A549 (cell line): Measurements from ENCODE around the gene STMN3. TPM values are rescaled to one million over a fixed set of nuclear protein-coding genes. Genes with fewer than 3 reads are reported as not detected.
A peak's percentile ranks its signal among the peaks of the same experiment; 100 is the strongest.

Source experiments
- ATAC-seq, 2 experiments: fragments of 200-7000 bp in 1 of 2; fragments of >200 bp in 1 of 2; cut with Nextera tagmentation in 1 of 2; cut with Tn5 transposase in 1 of 2; 3 replicates each; pipeline versions ENCODE4 v1.8.0 to v1.9.1; 2018 to 2020; ENCODE audit warnings: mild to moderate bottlenecking in 1 of 2, moderate library complexity in 1 of 2
- CTCF ChIA-PET: fragments of 300-600 bp; sonication (Branson Sonifier 250); formaldehyde crosslinking; extraction: SDS; loops from one replicate; lab custom pipeline; 2021; ENCODE audit warnings: antibody characterized with exemption, inconsistent platforms; lab: Yijun Ruan, JAX
- POLR2A ChIA-PET: fragments of 350-600 bp; formaldehyde crosslinking; extraction: SDS; loops from one replicate; lab custom pipeline; 2021; ENCODE audit warnings: antibody characterized with exemption, inconsistent platforms; lab: Yijun Ruan, JAX
- DNase-seq, 2 experiments: peaks; one replicate each; pipeline versions ENCODE4 v3.0.0 to v3.0.0-alpha.2; 2011 to 2016; ENCODE audit warnings: low read depth in 1 of 2, low spot score in 1 of 2
- FAIRE-seq: peaks from 2 replicates; lab custom pipeline; 2011; peaks lifted over from hg19 to GRCh38; lab: Jason Lieb, UNC
- H3K27ac ChIP-seq, 2 experiments: fragments of >200 bp; sonication (Bioruptor Twin); formaldehyde crosslinking; 3 replicates each; pipeline ENCODE4 v1.5.1; 2016 to 2017
- H3K4me1 ChIP-seq: fragments of >200 bp; sonication (Bioruptor Twin); formaldehyde crosslinking; 3 replicates; pipeline ENCODE4 v1.6.1; 2016
- H3K4me2 ChIP-seq: fragments of >200 bp; sonication (Bioruptor Twin); formaldehyde crosslinking; 3 replicates; pipeline ENCODE4 v1.6.1; 2016
- H3K4me3 ChIP-seq: fragments of >200 bp; sonication (Bioruptor Twin); formaldehyde crosslinking; 3 replicates; pipeline ENCODE4 v1.5.1; 2016
- H3K9me3 ChIP-seq: fragments of >200 bp; sonication (Bioruptor Twin); formaldehyde crosslinking; 3 replicates; pipeline ENCODE4 v1.6.1; 2016
- BHLHE40 ChIP-seq: IDR thresholded peaks from 2 replicates; pipeline ENCODE4 v1.6.1; 2012; ENCODE audit warnings: low read depth, low read length, inconsistent platforms
- EHF ChIP-seq: fragments of 250-450 bp; sonication (Bioruptor Pico); IDR thresholded peaks from 2 replicates; pipeline ENCODE4 v1.5.0; 2020; ENCODE audit warnings: mild to moderate bottlenecking
- FOSB ChIP-seq: fragments of 250-450 bp; sonication (Bioruptor Pico); IDR thresholded peaks from 2 replicates; pipeline ENCODE4 v1.5.0; 2020; ENCODE audit warnings: mild to moderate bottlenecking, moderate library complexity
- HOXB5 ChIP-seq: fragments of 250-450 bp; sonication (Bioruptor Pico); IDR thresholded peaks from 2 replicates; pipeline ENCODE4 v1.5.0; 2020; ENCODE audit warnings: mild to moderate bottlenecking, moderate library complexity
- JUN ChIP-seq, 2 experiments: fragments of >200 bp; sonication (Bioruptor Twin); formaldehyde crosslinking; IDR thresholded peaks; 2 replicates in 1 of 2; 3 replicates in 1 of 2; pipeline ENCODE4 v1.6.1; 2016 to 2017
- JUNB ChIP-seq: fragments of >200 bp; sonication (Bioruptor Twin); formaldehyde crosslinking; IDR thresholded peaks from 2 replicates; pipeline ENCODE4 v1.6.1; 2016
- MAZ ChIP-seq: fragments of 150-350 bp; IDR thresholded peaks from 2 replicates; pipeline ENCODE4 v1.6.1; 2014; ENCODE audit warnings: antibody characterized with exemption, low read depth, low read length, borderline replicate concordance
- NFE2L2 ChIP-seq: fragments of 150-350 bp; conservative IDR thresholded peaks from 2 replicates; pipeline ENCODE4 v1.6.1; 2014; ENCODE audit warnings: low read length
- RAD21 ChIP-seq, 2 experiments: fragments of >200 bp in 1 of 2; sonication (Bioruptor Twin) in 1 of 2; formaldehyde crosslinking in 1 of 2; IDR thresholded peaks in 1 of 2; conservative IDR thresholded peaks in 1 of 2; 2 replicates in 1 of 2; 3 replicates in 1 of 2; pipeline ENCODE4 v1.6.1; 2012 to 2018; ENCODE audit warnings: inconsistent platforms in 1 of 2
- RFX5 ChIP-seq: fragments of 450-650 bp; IDR thresholded peaks from 2 replicates; pipeline ENCODE4 v1.7.1; 2014; ENCODE audit warnings: antibody characterized with exemption, mild to moderate bottlenecking, moderate library complexity
- TFCP2L1 ChIP-seq: fragments of 250-450 bp; sonication (Bioruptor Pico); IDR thresholded peaks from 2 replicates; pipeline ENCODE4 v1.5.0; 2021; ENCODE audit warnings: mild to moderate bottlenecking
- WGBS: methylation state at CpG from one replicate; pipeline ENCODE4 v1.1.6; 2017; ENCODE audit errors: missing lambda C conversion rate; 5-methylcytosine and 5-hydroxymethylcytosine counted together
- polyA plus RNA-seq, 4 experiments: library from polyadenylated mRNA; depleted of rRNA in 3 of 4; stranded (reverse); fragments of >200 nt; fragmentation: RNase III in 1 of 4; extraction: RNeasy Plus Mini Kit Qiagen cat#74134 plus additional on column Dnase treatment in 1 of 4; gene quantifications; 2 replicates in 3 of 4; 3 replicates in 1 of 4; pipeline ENCODE4 v1.2.3, GENCODE V29; 2011 to 2017
- TF ChIP-seq, protein P1 (sequence below): fragments of 200-600 bp; sonication (generic); IDR thresholded peaks from 2 replicates; pipeline ENCODE4 v1.6.1; 2016; ENCODE audit warnings: antibody characterized with exemption, mild to moderate bottlenecking, moderate library complexity
- TF ChIP-seq, protein P2 (sequence below): fragments of >200 bp; sonication (Bioruptor Twin); formaldehyde crosslinking; IDR thresholded peaks from 2 replicates; pipeline ENCODE4 v1.6.1; 2016

STMN3 gene
- polyA plus RNA-seq, 2 of the 4 experiments (the other 2 are of a cell fraction): 2.8 to 3.2 TPM

- no peak for DNase-seq
- POLR2A ChIA-PET: no interaction called here
- H3K4me3 ChIP-seq: no peak overlapping the region
- H3K27ac ChIP-seq: peak overlapping the region in 1 of 2 experiments; percentile 94; a peak in 3 of 6 replicates
- ATAC-seq: no peak
- peaks cover 35% of the 10 kb centered on the region for H3K4me1 ChIP-seq
- 85% methylated on average over 5 of the region's 5 CpGs for WGBS
- CTCF ChIA-PET: no interaction called here
- no peak for FAIRE-seq
- TF ChIP-seq RFX5: no peak
- H3K9me3 ChIP-seq: no peaks in the 10 kb centered on the region
- H3K4me2 ChIP-seq: no peak overlapping the region
Observed at GRCh38 chr20:63701051-63701328, 47.8 kb upstream of the STMN3 start.

GRCh38 chr20:63700199-63701050 is 47.2 kb upstream of the STMN3 start:
- TF ChIP-seq HOXB5 (CRISPR knock-in tag): no peak
- TF ChIP-seq NFE2L2: no peak
- TF ChIP-seq RFX5: no peak
- TF ChIP-seq RAD21 (conservative IDR thresholded peaks at IDR 0.05 in 1 of 2, IDR thresholded peaks at IDR 0.05 in 1 of 2): no peak
- TF ChIP-seq JUN (IDR thresholded peaks at IDR 0.05): no peak
- TF ChIP-seq, protein P1, sequence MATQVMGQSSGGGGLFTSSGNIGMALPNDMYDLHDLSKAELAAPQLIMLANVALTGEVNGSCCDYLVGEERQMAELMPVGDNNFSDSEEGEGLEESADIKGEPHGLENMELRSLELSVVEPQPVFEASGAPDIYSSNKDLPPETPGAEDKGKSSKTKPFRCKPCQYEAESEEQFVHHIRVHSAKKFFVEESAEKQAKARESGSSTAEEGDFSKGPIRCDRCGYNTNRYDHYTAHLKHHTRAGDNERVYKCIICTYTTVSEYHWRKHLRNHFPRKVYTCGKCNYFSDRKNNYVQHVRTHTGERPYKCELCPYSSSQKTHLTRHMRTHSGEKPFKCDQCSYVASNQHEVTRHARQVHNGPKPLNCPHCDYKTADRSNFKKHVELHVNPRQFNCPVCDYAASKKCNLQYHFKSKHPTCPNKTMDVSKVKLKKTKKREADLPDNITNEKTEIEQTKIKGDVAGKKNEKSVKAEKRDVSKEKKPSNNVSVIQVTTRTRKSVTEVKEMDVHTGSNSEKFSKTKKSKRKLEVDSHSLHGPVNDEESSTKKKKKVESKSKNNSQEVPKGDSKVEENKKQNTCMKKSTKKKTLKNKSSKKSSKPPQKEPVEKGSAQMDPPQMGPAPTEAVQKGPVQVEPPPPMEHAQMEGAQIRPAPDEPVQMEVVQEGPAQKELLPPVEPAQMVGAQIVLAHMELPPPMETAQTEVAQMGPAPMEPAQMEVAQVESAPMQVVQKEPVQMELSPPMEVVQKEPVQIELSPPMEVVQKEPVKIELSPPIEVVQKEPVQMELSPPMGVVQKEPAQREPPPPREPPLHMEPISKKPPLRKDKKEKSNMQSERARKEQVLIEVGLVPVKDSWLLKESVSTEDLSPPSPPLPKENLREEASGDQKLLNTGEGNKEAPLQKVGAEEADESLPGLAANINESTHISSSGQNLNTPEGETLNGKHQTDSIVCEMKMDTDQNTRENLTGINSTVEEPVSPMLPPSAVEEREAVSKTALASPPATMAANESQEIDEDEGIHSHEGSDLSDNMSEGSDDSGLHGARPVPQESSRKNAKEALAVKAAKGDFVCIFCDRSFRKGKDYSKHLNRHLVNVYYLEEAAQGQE: no peak
- no peak for TF ChIP-seq FOSB (CRISPR knock-in tag)
- TF ChIP-seq EHF (CRISPR knock-in tag): no peak
- no peak for TF ChIP-seq TFCP2L1 (CRISPR knock-in tag)
- TF ChIP-seq, protein P2, sequence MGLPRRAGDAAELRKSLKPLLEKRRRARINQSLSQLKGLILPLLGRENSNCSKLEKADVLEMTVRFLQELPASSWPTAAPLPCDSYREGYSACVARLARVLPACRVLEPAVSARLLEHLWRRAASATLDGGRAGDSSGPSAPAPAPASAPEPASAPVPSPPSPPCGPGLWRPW: no peak
- TF ChIP-seq, all 56 proteins: peak for 0
- no peak for DNase-seq
- Histone ChIP-seq H3K4me2 (no peak overlapping the region; the same call in 2 of the 3 replicates), H3K4me3 (no peak overlapping the region), H3K4me1 (peaks cover 33% of the 10 kb centered on the region), H3K27ac (peak overlapping the region; percentile 88 to 94), H3K9me3 (no peaks in the 10 kb centered on the region)
- FAIRE-seq: no peak
- ChIA-PET POLR2A (no interaction called here), CTCF (no interaction called here)
- no peak for ATAC-seq
- WGBS: 92% methylated on average over 30 of the region's 43 CpGs

DNA sequence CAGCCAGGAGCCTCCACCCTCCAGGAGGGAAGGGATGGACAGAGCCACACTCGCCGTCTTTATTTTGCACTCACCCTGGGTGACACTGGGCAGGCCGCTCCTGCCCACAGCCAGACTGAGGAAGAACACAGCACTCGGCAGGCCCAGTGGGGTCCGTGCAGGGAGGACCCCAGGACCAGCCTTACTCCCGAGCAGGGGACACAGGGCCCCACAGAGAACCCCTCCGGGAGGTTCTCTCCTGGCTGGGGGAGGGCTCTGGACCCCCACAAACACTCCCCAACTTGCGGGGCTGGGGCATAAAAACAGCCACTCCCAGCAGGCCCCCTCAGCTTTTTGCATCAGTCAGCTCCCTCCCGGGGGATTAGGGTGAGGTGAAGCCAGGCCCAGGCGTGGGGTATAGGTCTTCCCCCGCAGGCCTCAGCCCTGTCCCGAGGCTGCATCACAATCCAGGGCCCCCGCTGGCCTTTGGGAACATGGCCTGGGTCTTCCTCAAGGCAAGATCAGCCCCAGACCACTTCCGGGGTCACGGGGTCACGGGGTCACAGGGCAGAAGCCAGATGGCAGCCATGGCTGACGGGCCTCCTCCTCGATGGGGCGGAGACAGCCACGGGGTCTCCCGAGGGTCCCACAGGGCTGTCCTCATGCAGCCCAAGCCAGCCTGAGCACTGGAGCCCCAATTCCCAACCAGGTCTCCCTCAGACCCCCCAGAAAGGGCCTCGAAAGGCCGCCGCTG is 46.4 kb upstream of the STMN3 start:
- FAIRE-seq (no peak), ATAC-seq (peak; percentile 30 to 43)

More for the DNA sequence above, 46.4 kb upstream of the STMN3 start:
- DNase-seq: no peak
- peaks cover 33% of the 10 kb centered on the region for H3K4me1 ChIP-seq
- 59% methylated on average over 15 of the region's 24 CpGs for WGBS
- 0 out of 3 replicates have a peak overlapping the region, but pooled peaks have one; percentile 6 for H3K4me3 ChIP-seq
- H3K9me3 ChIP-seq: no peaks in the 10 kb centered on the region
- peak; percentile 3; the same call in 1 of the 2 replicates for TF ChIP-seq JUNB
- TF ChIP-seq BHLHE40: no peak
- no peak for TF ChIP-seq MAZ
- H3K27ac ChIP-seq: peak overlapping the region; percentile 88 to 94
- CTCF ChIA-PET: interaction anchor here (1.0 to 1.1 kb wide), 3 partner anchors 12 to 96 kb away, joined by 3 read pairs; partner anchors contain the start of gene LIME1
- POLR2A ChIA-PET: interaction anchor here (0.7 to 3.0 kb wide), 6 partner anchors 8 to 166 kb away, joined by 3 to 38 read pairs (median 4); partner anchors contain the start of genes ARFRP1, TPD52L2 and ZGPAT
- H3K4me2 ChIP-seq: peak overlapping the region; percentile 82
